Gastroesophageal sphincter (tissue), 4 donors: ENCODE data around the gene PGA3. TPM values are rescaled to one million over a fixed set of nuclear protein-coding genes. Genes with fewer than 3 reads are reported as not detected.
"Not testable (repeated sequence)": the region's sequence is repeated elsewhere in the genome, so short reads cannot be mapped to it uniquely, and the experiment has no call there.

ENCODE experiments used
- ATAC-seq: fragments of 150-250 bp; one replicate; pipeline ENCODE4 v1.9.1; 2016; ENCODE audit warnings: mild to moderate bottlenecking, moderate library complexity
- H3K27ac ChIP-seq, 4 donors: fragments of 200-600 bp; sonication (generic) in 3 of 4; 1 replicate in 3 of 4; 2 replicates in 1 of 4; pipeline ENCODE4 v1.5.1; 2016 to 2019
- H3K27me3 ChIP-seq: fragments of 200-600 bp; sonication (generic); one replicate; pipeline ENCODE4 v1.5.1; 2019
- H3K36me3 ChIP-seq, 2 donors: fragments of 200-600 bp; sonication (generic); one replicate each; pipeline ENCODE4 v1.5.1; 2019; ENCODE audit warnings: control low read depth in 1 of 2
- H3K4me1 ChIP-seq, 3 donors: fragments of 200-600 bp; sonication (generic); 1 replicate in 2 of 3; 2 replicates in 1 of 3; pipeline ENCODE4 v1.5.1; 2016 to 2019; ENCODE audit warnings: control low read depth in 2 of 3
- H3K4me3 ChIP-seq, 2 donors: fragments of 200-600 bp; sonication (generic); one replicate each; pipeline ENCODE4 v1.5.1; 2019; ENCODE audit warnings: mild to moderate bottlenecking in 1 of 2, moderate library complexity in 1 of 2
- H3K9me3 ChIP-seq, 3 donors: fragments of 200-600 bp; sonication (generic); one replicate each; pipeline ENCODE4 v1.5.1; 2017 to 2019; ENCODE audit warnings: control low read depth in 2 of 3
- WGBS, 2 donors: methylation state at CpG; one replicate each; pipeline ENCODE4 v1.1.5; 2018; ENCODE audit warnings: low coverage in 1 of 2; 5-methylcytosine and 5-hydroxymethylcytosine counted together
- total RNA-seq, 4 donors: library from RNA; depleted of rRNA; stranded (reverse); fragments of >200 nt; gene quantifications; one replicate each; pipeline ENCODE4 v1.1.0, GENCODE V29; 2016

Gene PGA3
- total RNA-seq, 4 donors from 2014 or later: 0.81 TPM; not detected in 3

- not testable (repeated sequence) for H3K9me3 ChIP-seq, ATAC-seq, H3K27ac ChIP-seq, H3K4me3 ChIP-seq, H3K4me1 ChIP-seq, H3K36me3 ChIP-seq, H3K27me3 ChIP-seq
- WGBS, 2 donors: no CpG with 5 or more reads among the region's 8 CpGs
Observed at GRCh38 chr11:61222047-61222446, 18.7 kb downstream of the PGA3 start, which contains the start of gene PGA4. Gene PGA4, plus strand, starts transcription at chr11:61222347. Its CDS starts 54 bp downstream, at chr11:61222401.

GRCh38 chr11:61222692-61223091 is 19.4 kb downstream of the PGA3 start:
- no CpG with 5 or more reads among the region's 5 CpGs for WGBS, 2 donors
- not testable (repeated sequence) for H3K4me3 ChIP-seq, H3K9me3 ChIP-seq, H3K36me3 ChIP-seq, H3K27ac ChIP-seq, H3K4me1 ChIP-seq, H3K27me3 ChIP-seq
- ATAC-seq: peak; percentile 25

- not testable (repeated sequence) for H3K9me3 ChIP-seq, H3K4me1 ChIP-seq, H3K27ac ChIP-seq, H3K27me3 ChIP-seq, H3K36me3 ChIP-seq, H3K4me3 ChIP-seq, ATAC-seq
- no CpG with 5 or more reads among the region's 10 CpGs for WGBS, 2 donors
Observed at GRCh38 chr11:61226457-61227137, 23.3 kb downstream of the PGA3 start.

GRCh38 chr11:61229458-61229857 is 26.1 kb downstream of the PGA3 start:
- H3K27me3 ChIP-seq, ATAC-seq, H3K36me3 ChIP-seq, H3K9me3 ChIP-seq, H3K4me1 ChIP-seq, H3K27ac ChIP-seq, H3K4me3 ChIP-seq: not testable (repeated sequence)
- no CpG with 5 or more reads among the region's 6 CpGs for WGBS, 2 donors

DNA sequence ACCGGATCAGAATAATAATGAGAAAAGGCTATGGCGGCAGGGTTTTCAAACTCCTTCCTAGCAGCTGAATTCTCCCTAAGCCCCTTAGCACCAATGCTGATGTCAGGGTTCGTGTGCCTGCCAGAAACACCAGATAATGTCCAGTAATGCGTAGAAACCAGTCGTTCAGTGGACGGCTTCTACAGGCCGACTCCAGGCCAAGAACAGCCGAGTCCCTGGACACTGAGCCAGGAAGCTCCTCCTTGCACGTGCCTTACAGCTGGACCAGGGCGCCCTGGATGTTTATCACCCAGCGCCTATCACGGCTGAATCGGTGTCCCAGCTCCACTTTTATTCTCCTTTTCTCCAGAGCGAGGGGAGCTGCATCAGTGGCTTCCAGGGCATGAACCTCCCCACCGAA is 27.7 kb downstream of the PGA3 start:
- H3K27ac ChIP-seq, H3K36me3 ChIP-seq, H3K27me3 ChIP-seq, H3K9me3 ChIP-seq, ATAC-seq, H3K4me3 ChIP-seq, H3K4me1 ChIP-seq: not testable (repeated sequence)
- no CpG with 5 or more reads among the region's 15 CpGs for WGBS, 2 donors

- H3K27me3 ChIP-seq, H3K4me1 ChIP-seq, ATAC-seq, H3K9me3 ChIP-seq, H3K36me3 ChIP-seq, H3K4me3 ChIP-seq, H3K27ac ChIP-seq: not testable (repeated sequence)
- no CpG with 5 or more reads among the region's 5 CpGs for WGBS, 2 donors
Observed at GRCh38 chr11:61231585-61231984, 28.3 kb downstream of the PGA3 start.

GRCh38 chr11:61232548-61233145 is 29.3 kb downstream of the PGA3 start:
- H3K27me3 ChIP-seq, ATAC-seq, H3K36me3 ChIP-seq, H3K27ac ChIP-seq, H3K9me3 ChIP-seq, H3K4me1 ChIP-seq, H3K4me3 ChIP-seq: not testable (repeated sequence)
- no CpG with 5 or more reads among the region's 3 CpGs for WGBS, 2 donors

- not testable (repeated sequence) for H3K4me1 ChIP-seq, H3K4me3 ChIP-seq, H3K27me3 ChIP-seq, ATAC-seq, H3K36me3 ChIP-seq, H3K27ac ChIP-seq, H3K9me3 ChIP-seq
- WGBS, 2 donors: no CpG with 5 or more reads among the region's 4 CpGs
Observed at GRCh38 chr11:61237130-61237529, 33.8 kb downstream of the PGA3 start.

- not testable (repeated sequence) for H3K27ac ChIP-seq, H3K4me1 ChIP-seq, ATAC-seq, H3K9me3 ChIP-seq, H3K36me3 ChIP-seq, H3K27me3 ChIP-seq, H3K4me3 ChIP-seq
- 19% methylated on average over 3 of the region's 8 CpGs; no CpG with 5 or more reads in 1 of the 2 donors for WGBS, 2 donors
Observed at GRCh38 chr11:61240288-61240687, 37.0 kb downstream of the PGA3 start.

DNA sequence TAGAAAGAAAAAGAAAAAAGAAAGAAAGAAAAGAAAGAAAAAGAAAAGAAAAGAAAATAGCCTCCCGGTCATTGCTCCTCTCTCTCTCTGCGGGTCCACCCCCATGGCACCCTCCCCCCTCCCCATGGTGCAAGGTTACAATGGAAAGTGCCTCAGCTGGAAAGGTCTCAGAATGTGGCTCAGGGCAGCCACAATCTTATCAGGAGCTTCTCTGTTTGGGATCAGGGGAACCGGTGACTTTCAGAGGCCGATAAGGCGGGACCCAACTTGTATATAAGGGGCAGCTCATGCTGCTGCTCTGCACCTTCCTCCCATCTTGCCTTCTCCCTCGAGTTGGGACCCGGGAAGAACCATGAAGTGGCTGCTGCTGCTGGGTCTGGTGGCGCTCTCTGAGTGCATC is 37.6 kb downstream of the PGA3 start, which contains the start of gene PGA5:
PGA5 (plus strand) TSS at position 301 of the 400 bp plus-strand sequence; CDS start at position 353, 52 bp downstream.
- H3K4me3 ChIP-seq, H3K9me3 ChIP-seq, ATAC-seq, H3K27ac ChIP-seq, H3K36me3 ChIP-seq, H3K27me3 ChIP-seq, H3K4me1 ChIP-seq: not testable (repeated sequence)
- no CpG with 5 or more reads among the region's 8 CpGs for WGBS, 2 donors

DNA sequence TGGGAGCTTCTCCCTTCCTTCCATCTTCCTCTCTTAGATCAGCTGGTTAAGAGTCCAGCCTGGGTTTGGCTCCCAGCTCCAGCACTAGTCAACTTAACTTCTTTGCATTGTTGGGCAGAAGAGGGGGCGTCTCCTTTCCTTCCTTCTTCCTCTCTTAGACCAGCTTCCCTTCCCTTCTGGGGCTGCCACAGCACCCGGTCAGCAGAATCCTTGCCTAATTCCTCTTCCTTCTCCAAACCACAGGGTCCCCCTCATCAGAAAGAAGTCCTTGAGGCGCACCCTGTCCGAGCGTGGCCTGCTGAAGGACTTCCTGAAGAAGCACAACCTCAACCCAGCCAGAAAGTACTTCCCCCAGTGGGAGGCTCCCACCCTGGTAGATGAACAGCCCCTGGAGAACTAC is 38.2 kb downstream of the PGA3 start:
- WGBS, 2 donors: no CpG with 5 or more reads among the region's 5 CpGs

GRCh38 chr11:61245284-61245964 is 42.1 kb downstream of the PGA3 start:
- H3K27me3 ChIP-seq, H3K36me3 ChIP-seq, H3K27ac ChIP-seq, H3K4me3 ChIP-seq, H3K9me3 ChIP-seq, ATAC-seq, H3K4me1 ChIP-seq: not testable (repeated sequence)
- WGBS, 2 donors: no CpG with 5 or more reads among the region's 10 CpGs

More for the DNA sequence above, 38.2 kb downstream of the PGA3 start:
- H3K9me3 ChIP-seq, H3K4me1 ChIP-seq, H3K27ac ChIP-seq, H3K4me3 ChIP-seq, H3K27me3 ChIP-seq, ATAC-seq, H3K36me3 ChIP-seq: not testable (repeated sequence)

GRCh38 chr11:61248071-61248470 is 44.8 kb downstream of the PGA3 start:
- H3K4me1 ChIP-seq, H3K9me3 ChIP-seq, H3K27me3 ChIP-seq, H3K36me3 ChIP-seq, ATAC-seq, H3K27ac ChIP-seq, H3K4me3 ChIP-seq: not testable (repeated sequence)
- WGBS, 2 donors: 67 to 90% methylated on average over 2 to 3 of the region's 9 CpGs
